IPS-20b (cell line): Measurements from ENCODE around the gene PSENEN.

Source experiments
- H3K27ac ChIP-seq: one replicate; pipeline ENCODE4 v1.5.1; 2013; ENCODE audit warnings: low read length
- H3K27me3 ChIP-seq: 2 replicates; pipeline ENCODE4 v1.6.1; 2013; ENCODE audit warnings: mild to moderate bottlenecking, low read length, inconsistent platforms; ENCODE audit not compliant: insufficient read depth
- H3K36me3 ChIP-seq: 2 replicates; pipeline ENCODE4 v1.6.1; 2013; ENCODE audit warnings: low read depth, mild to moderate bottlenecking, inconsistent platforms, low read length, moderate library complexity; ENCODE audit not compliant: insufficient read depth
- H3K4me1 ChIP-seq: 2 replicates; pipeline ENCODE4 v1.6.1; 2013; ENCODE audit warnings: mild to moderate bottlenecking, control low read depth, inconsistent platforms, low read length, moderate library complexity; ENCODE audit not compliant: insufficient read depth
- H3K4me3 ChIP-seq: 2 replicates; pipeline ENCODE4 v1.5.1; 2013; ENCODE audit warnings: mild to moderate bottlenecking, low read length, inconsistent platforms
- H3K9ac ChIP-seq: 2 replicates; pipeline ENCODE4 v1.6.1; 2013; ENCODE audit warnings: low read depth, mild to moderate bottlenecking, inconsistent platforms, low read length, moderate library complexity
- H3K9me3 ChIP-seq: 2 replicates; pipeline ENCODE4 v1.6.1; 2013; ENCODE audit warnings: mild to moderate bottlenecking, low read depth, low read length, inconsistent platforms; ENCODE audit not compliant: insufficient read depth

PSENEN gene, protein sequence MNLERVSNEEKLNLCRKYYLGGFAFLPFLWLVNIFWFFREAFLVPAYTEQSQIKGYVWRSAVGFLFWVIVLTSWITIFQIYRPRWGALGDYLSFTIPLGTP

DNA sequence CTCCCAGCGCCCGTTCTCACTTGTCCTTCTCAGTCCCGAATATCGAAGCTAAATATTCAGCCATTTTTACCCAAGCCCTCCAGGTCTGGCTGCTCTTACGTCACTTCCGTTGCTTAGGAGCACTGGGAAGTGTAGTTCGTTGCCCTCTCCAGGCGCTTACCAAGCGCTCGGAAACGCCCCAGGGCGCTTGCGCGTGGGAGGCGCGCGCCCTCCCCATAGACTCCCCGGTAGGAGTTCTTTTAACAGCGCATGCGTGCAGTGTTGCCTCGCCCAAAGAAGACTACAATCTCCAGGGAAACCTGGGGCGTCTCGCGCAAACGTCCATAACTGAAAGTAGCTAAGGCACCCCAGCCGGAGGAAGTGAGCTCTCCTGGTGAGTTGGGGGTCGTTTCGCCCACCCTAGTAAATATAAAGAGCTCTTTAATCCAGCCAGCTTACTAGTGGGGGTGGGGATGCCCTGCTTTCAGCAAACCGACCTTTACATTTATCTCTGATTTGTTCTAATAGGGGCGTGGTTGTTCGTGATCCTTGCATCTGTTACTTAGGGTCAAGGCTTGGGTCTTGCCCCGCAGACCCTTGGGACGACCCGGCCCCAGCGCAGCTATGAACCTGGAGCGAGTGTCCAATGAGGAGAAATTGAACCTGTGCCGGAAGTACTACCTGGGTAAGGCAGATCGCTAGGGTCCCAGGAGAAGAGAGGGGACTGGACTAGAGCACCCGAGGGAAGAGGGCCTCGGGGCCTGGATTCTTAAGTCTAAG is at the start of gene PSENEN, which contains the start of gene U2AF1L4:
PSENEN (plus strand) TSS at position 324 of the 759 bp plus-strand sequence; CDS start at position 604, 280 bp downstream.
U2AF1L4 (minus strand) TSS at position 91 of the 759 bp plus-strand sequence; CDS start at position 64, 27 bp downstream.
- no peaks in the 10 kb centered on the region for H3K9me3 ChIP-seq
- H3K4me1 ChIP-seq = peaks cover 3% of the 10 kb centered on the region; the same call in 1 of the 2 replicates
- no peaks in the 10 kb centered on the region for H3K27me3 ChIP-seq
- peak within 1 kb of the TSS; percentile 97; the same call in 1 of the 2 replicates for H3K9ac ChIP-seq
- H3K4me3 ChIP-seq = peak within 1 kb of the TSS; percentile 83
- H3K36me3 ChIP-seq = no peaks in the 10 kb centered on the region
- H3K27ac ChIP-seq = peak within 1 kb of the TSS; percentile 94

GRCh38 chr19:35695895-35696422 is 49.5 kb upstream of the PSENEN start:
- Histone ChIP-seq H3K36me3 (no peaks in the 10 kb centered on the region), H3K9me3 (no peaks in the 10 kb centered on the region), H3K4me1 (no peaks in the 10 kb centered on the region), H3K4me3 (no peak overlapping the region), H3K27me3 (no peaks in the 10 kb centered on the region), H3K9ac (no peak overlapping the region), H3K27ac (no peak overlapping the region)

- Histone ChIP-seq H3K4me3 (no peak overlapping the region), H3K27ac (no peak overlapping the region), H3K9me3 (no peaks in the 10 kb centered on the region), H3K27me3 (no peaks in the 10 kb centered on the region), H3K36me3 (no peaks in the 10 kb centered on the region), H3K9ac (no peak overlapping the region), H3K4me1 (no peaks in the 10 kb centered on the region)
Observed at GRCh38 chr19:35696835-35697234, 48.6 kb upstream of the PSENEN start.

DNA sequence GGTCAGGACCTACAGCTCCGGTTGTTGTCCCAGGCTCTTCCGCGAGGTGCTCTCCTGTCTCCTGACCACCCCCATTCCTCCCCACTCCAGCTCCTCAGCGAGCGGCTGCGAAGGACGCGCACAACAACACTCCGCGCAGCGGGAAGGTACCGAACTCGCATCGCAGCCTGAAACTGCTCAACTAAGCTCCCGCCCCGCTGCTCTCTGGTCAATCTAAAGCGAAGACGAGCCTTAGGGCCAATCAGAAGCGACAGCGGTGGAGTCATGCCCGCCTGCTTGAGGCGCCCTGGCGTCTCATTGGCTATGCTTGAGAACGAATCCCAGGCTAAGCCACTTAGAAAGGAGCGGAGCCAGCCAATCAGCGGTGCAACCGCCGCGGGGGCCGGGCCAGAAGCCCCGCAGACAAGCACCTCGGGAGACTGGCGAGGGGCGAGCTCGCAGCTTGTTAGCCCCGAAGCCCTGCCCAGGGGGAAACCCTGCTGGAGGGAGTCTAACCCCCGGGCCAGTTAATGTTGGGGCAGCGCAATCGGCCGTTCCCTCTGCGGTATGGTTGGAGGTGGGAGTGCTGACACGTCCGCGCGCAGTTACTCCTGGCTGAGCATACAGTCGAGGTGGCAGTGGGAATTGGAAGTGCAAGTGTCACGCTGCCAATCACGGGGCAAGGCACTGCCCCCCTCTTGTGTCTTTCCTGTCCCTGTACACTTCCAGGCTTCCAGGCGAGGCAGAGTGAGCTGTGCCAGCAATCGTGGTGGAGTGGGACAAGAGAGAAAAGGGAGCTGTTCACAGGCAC is 43.0 kb upstream of the PSENEN start:
- no peak overlapping the region for H3K9ac ChIP-seq
- H3K9me3 ChIP-seq = no peaks in the 10 kb centered on the region
- H3K36me3 ChIP-seq = no peaks in the 10 kb centered on the region
- H3K27ac ChIP-seq = no peak overlapping the region
- peaks cover 29% of the 10 kb centered on the region for H3K27me3 ChIP-seq
- no peaks in the 10 kb centered on the region for H3K4me1 ChIP-seq
- H3K4me3 ChIP-seq = peak overlapping the region; percentile 76

GRCh38 chr19:35703343-35703742 is 42.1 kb upstream of the PSENEN start:
- H3K9me3 ChIP-seq = no peaks in the 10 kb centered on the region
- H3K36me3 ChIP-seq = no peaks in the 10 kb centered on the region
- H3K27ac ChIP-seq = no peak overlapping the region
- no peak overlapping the region for H3K9ac ChIP-seq
- no peak overlapping the region for H3K4me3 ChIP-seq
- peaks cover 35% of the 10 kb centered on the region for H3K27me3 ChIP-seq
- no peaks in the 10 kb centered on the region for H3K4me1 ChIP-seq

DNA sequence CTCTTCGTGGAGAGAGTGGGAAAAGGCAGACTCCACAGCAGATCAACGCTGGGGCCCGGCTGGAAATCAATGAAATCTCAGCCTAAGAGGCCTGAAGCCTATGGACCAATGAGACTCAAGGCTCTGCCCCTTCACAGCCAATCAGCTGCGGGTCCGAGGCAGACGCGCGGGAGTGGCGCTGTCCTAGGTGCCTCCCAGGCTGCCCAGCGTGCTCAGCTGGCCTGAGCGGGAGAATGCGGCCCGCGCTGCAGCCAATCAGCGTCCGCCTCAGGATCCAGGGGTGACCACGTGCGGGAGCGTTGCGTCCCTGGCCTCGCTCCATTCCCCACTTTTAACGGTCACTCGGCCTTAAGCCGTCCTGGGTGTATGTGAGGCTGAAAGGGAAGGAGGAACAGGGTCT is 41.2 kb upstream of the PSENEN start, which contains the start of gene ZBTB32:
ZBTB32 (plus strand) TSS at position 341 of the 400 bp plus-strand sequence. CDS start 10,069 bp downstream, outside the sequence.
- Histone ChIP-seq H3K36me3 (no peaks in the 10 kb centered on the region), H3K27me3 (peaks cover 37% of the 10 kb centered on the region), H3K27ac (no peak within 1 kb of the TSS), H3K9ac (no peak within 1 kb of the TSS), H3K4me3 (no peak within 1 kb of the TSS), H3K9me3 (no peaks in the 10 kb centered on the region), H3K4me1 (no peaks in the 10 kb centered on the region)

GRCh38 chr19:35708391-35708790 is 37.1 kb upstream of the PSENEN start:
- no peak overlapping the region for H3K4me3 ChIP-seq
- no peaks in the 10 kb centered on the region for H3K36me3 ChIP-seq
- no peaks in the 10 kb centered on the region for H3K9me3 ChIP-seq
- H3K9ac ChIP-seq = no peak overlapping the region
- no peak overlapping the region for H3K27ac ChIP-seq
- H3K27me3 ChIP-seq = peaks cover 27% of the 10 kb centered on the region
- peaks cover 4% of the 10 kb centered on the region; the same call in 1 of the 2 replicates for H3K4me1 ChIP-seq

GRCh38 chr19:35710784-35711723 is 34.4 kb upstream of the PSENEN start:
- Histone ChIP-seq H3K27me3 (peaks cover 16% of the 10 kb centered on the region), H3K9me3 (no peaks in the 10 kb centered on the region), H3K4me3 (no peak overlapping the region), H3K27ac (no peak overlapping the region), H3K4me1 (peaks cover 19% of the 10 kb centered on the region), H3K9ac (no peak overlapping the region), H3K36me3 (no peaks in the 10 kb centered on the region)

DNA sequence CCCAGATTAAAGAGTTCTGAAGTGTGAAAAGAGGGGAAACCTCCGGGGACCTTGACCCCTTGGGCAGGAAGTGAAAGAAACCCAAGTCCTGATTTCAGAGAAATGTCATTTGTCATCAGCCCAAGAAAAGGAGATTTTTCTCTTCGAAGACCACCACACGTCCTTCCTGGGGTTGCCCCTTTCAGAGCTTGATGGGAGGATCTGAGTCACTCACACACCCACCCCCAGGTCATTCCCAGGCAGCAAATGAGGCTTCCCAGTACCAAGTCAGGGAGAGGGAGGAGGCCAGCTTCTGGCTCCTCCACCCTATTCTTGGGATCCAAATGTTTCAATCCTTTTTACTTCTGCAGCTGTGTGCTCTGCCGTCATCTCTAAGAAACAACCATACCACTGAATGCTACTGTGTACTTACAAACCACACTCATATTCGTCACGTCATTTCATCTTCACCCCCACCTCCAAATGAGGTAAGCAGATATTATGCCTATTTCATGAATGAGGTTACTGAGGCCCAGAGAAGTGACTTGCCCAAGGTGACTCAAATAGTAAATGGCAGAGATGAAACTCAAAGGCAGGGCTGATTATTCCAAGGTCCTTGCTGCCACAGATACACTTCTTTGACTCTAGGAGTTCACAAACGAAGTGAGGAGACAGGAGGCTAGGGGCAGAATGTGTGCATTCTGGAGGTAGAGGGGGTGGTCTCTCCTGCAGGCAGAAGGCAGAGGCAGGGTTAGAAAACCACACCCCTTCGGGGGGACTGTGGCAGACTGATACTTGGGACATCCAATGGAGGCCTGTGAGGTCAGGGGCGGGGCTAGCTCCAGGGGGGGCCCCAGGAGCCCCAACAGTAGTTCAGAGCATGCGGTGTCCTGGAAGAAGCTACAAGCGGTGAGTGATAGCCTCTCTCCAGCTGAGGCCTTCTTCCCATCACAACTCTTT is 32.6 kb upstream of the PSENEN start:
- no peak overlapping the region for H3K27ac ChIP-seq
- H3K27me3 ChIP-seq = peaks cover 16% of the 10 kb centered on the region
- H3K9me3 ChIP-seq = no peaks in the 10 kb centered on the region
- no peak overlapping the region for H3K4me3 ChIP-seq
- H3K4me1 ChIP-seq = peaks cover 19% of the 10 kb centered on the region
- no peak overlapping the region for H3K9ac ChIP-seq
- no peaks in the 10 kb centered on the region for H3K36me3 ChIP-seq

- peaks cover 10% of the 10 kb centered on the region for H3K27me3 ChIP-seq
- no peak overlapping the region for H3K4me3 ChIP-seq
- H3K9ac ChIP-seq = no peak overlapping the region
- peaks cover 19% of the 10 kb centered on the region for H3K4me1 ChIP-seq
- no peaks in the 10 kb centered on the region for H3K36me3 ChIP-seq
- no peaks in the 10 kb centered on the region for H3K9me3 ChIP-seq
- no peak overlapping the region for H3K27ac ChIP-seq
Observed at GRCh38 chr19:35713506-35713850, 32.0 kb upstream of the PSENEN start.
